Measurements from ENCODE around the gene PRMT6.

Gene PRMT6

GRCh38 chr1:107098961-107099360, 42.5 kb downstream of the PRMT6 start:
- TF ChIP-seq, protein P1, sequence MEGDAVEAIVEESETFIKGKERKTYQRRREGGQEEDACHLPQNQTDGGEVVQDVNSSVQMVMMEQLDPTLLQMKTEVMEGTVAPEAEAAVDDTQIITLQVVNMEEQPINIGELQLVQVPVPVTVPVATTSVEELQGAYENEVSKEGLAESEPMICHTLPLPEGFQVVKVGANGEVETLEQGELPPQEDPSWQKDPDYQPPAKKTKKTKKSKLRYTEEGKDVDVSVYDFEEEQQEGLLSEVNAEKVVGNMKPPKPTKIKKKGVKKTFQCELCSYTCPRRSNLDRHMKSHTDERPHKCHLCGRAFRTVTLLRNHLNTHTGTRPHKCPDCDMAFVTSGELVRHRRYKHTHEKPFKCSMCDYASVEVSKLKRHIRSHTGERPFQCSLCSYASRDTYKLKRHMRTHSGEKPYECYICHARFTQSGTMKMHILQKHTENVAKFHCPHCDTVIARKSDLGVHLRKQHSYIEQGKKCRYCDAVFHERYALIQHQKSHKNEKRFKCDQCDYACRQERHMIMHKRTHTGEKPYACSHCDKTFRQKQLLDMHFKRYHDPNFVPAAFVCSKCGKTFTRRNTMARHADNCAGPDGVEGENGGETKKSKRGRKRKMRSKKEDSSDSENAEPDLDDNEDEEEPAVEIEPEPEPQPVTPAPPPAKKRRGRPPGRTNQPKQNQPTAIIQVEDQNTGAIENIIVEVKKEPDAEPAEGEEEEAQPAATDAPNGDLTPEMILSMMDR (IDR thresholded peaks at IDR 0.05; ENCODE audit: low read depth, low read length), result no peak
- H3K4me3 ChIP-seq (ENCODE audit: low read depth, low read length), result no peak overlapping the region

- TF ChIP-seq, protein P1 (IDR thresholded peaks at IDR 0.05; ENCODE audit: low read depth, low read length), result no peak
- H3K4me3 ChIP-seq (ENCODE audit: low read depth, low read length), result no peak overlapping the region
Observed at GRCh38 chr1:107100331-107100984, 44.0 kb downstream of the PRMT6 start.

GRCh38 chr1:107105914-107106313, 49.4 kb downstream of the PRMT6 start:
- TF ChIP-seq, protein P1 (IDR thresholded peaks at IDR 0.05; ENCODE audit: low read depth, low read length), result no peak
- H3K4me3 ChIP-seq (ENCODE audit: low read depth, low read length), result no peak overlapping the region

Measured in WI38 (cell line).